ENCODE results near the gene KRT86. TPM values are rescaled to one million over a fixed set of nuclear protein-coding genes. Genes with fewer than 3 reads are reported as not detected.

The KRT86 gene
- total and polyA plus RNA-seq, 9 of the 15 experiments (the other 6 are each of a cell fraction or from before 2014, with no cell fraction given) = not detected

- intact Hi-C loops (cut with micrococcal nuclease) = no loop called here
- no peak overlapping the region for H3K4me3 ChIP-seq
- no peaks in the 10 kb centered on the region for H3K9me1 ChIP-seq (ENCODE audit: control insufficient read depth, insufficient read depth, low read length)
- ChIA-PET POLR2A (interaction anchor here (0.6 kb wide), 1 partner anchor 688 kb away, joined by 3 read pairs; no protein-coding TSS in a partner anchor), CTCF (ENCODE audit: low intra/inter-chr PET ratio) (no interaction called here)
- no peak overlapping the region for H3K9ac ChIP-seq (ENCODE audit: insufficient read depth in 1 of 2, low read depth in 2 of 2, low read length in 2 of 2)
- FAIRE-seq (no peak), ATAC-seq (no peak), DNase-seq (ENCODE audit: extremely low read depth in 1 of 4, low spot score in 3 of 4) (no peak)
- H3K79me2 ChIP-seq (ENCODE audit: control insufficient read depth, insufficient read depth, low read length) = no peaks in the 10 kb centered on the region
- WGBS (ENCODE audit: insufficient coverage, low coverage, missing lambda C conversion rate) = 0% methylated on average over 10 of the region's 10 CpGs
- no peak overlapping the region for H2AFZ ChIP-seq (ENCODE audit: low read depth, low read length)
- in situ Hi-C loops (cut with MboI) = no loop called here
- peaks cover 0 to 27% of the 10 kb centered on the region in 2 experiments; a peak in 2 of 5 replicates for H3K27me3 ChIP-seq (ENCODE audit: control insufficient read depth in 2 of 2, insufficient read depth in 2 of 2, low read length in 2 of 2)
- no peaks in the 10 kb centered on the region for H3K9me3 ChIP-seq (replicated peaks; ENCODE audit: control insufficient read depth, insufficient read depth, low read depth, low read length)
- no peaks in the 10 kb centered on the region for H3K4me1 ChIP-seq (replicated peaks in 1 of 2; ENCODE audit: control insufficient read depth in 2 of 2, insufficient read depth in 2 of 2, low read length in 2 of 2)
- no peaks in the 10 kb centered on the region for H3K36me3 ChIP-seq (ENCODE audit: control insufficient read depth, insufficient read depth, low read length)
- no peaks in the 10 kb centered on the region for H4K20me1 ChIP-seq (replicated peaks; ENCODE audit: control insufficient read depth, insufficient read depth, low read length)
- H3K4me2 ChIP-seq (ENCODE audit: insufficient read depth, low read length) = no peak overlapping the region
- BruUV-seq (replicated peaks) = no TSS peak
- no peak overlapping the region for H3K27ac ChIP-seq (ENCODE audit: extremely low read depth, low read depth, low read length)
- no peak for TF ChIP-seq MTA2 (IDR thresholded peaks at IDR 0.05; ENCODE audit: low read depth)
- no peak for TF ChIP-seq CEBPG (CRISPR knock-in tag; IDR thresholded peaks at IDR 0.05)
- TF ChIP-seq CEBPG (tag; conservative IDR thresholded peaks at IDR 0.05 in 1 of 2, IDR thresholded peaks at IDR 0.05 in 1 of 2) = no peak
- no peak for TF ChIP-seq ELF1 (tag; IDR thresholded peaks at IDR 0.05)
- TF ChIP-seq ZNF121 (CRISPR knock-in tag; conservative IDR thresholded peaks at IDR 0.05) = no peak
- TF ChIP-seq ZNF263 (CRISPR knock-in tag; IDR thresholded peaks at IDR 0.05; ENCODE audit: borderline replicate concordance) = no peak
- TF ChIP-seq E2F3 (CRISPR knock-in tag; IDR thresholded peaks at IDR 0.05) = no peak
- TF ChIP-seq TFAM (CRISPR knock-in tag; conservative IDR thresholded peaks at IDR 0.05) = no peak
- no peak for TF ChIP-seq ZNF197 (CRISPR knock-in tag; IDR thresholded peaks at IDR 0.05; ENCODE audit: low read depth)
- no peak for TF ChIP-seq ZFP36 (IDR thresholded peaks at IDR 0.05; ENCODE audit: low read depth, low read length, partially characterized antibody)
- no peak for TF ChIP-seq POLR2H (tag; IDR thresholded peaks at IDR 0.05; ENCODE audit: low read depth)
- no peak for TF ChIP-seq EP300 (IDR thresholded peaks at IDR 0.05; ENCODE audit: low read length)
- no peak for TF ChIP-seq ETS1 (conservative IDR thresholded peaks at IDR 0.05; ENCODE audit: control insufficient read depth, low read depth, low read length)
- TF ChIP-seq ARNT (IDR thresholded peaks at IDR 0.05) = no peak
- no peak for TF ChIP-seq FOXJ3 (CRISPR knock-in tag; IDR thresholded peaks at IDR 0.05)
Observed at GRCh38 chr12:52338241-52338960, 64.0 kb downstream of the KRT86 start.
